Progenitor cell of endocrine pancreas (in vitro differentiated cells): ENCODE data around the gene CAPN3. TPM values are rescaled to one million over a fixed set of nuclear protein-coding genes. Genes with fewer than 3 reads are reported as not detected.

Experiments
- DNase-seq: peaks from one replicate; pipeline ENCODE4 v3.0.0; 2021; ENCODE audit warnings: low spot score; ENCODE audit not compliant: unreplicated experiment
- H3K27ac Mint-ChIP-seq: 2 replicates; pipeline ENCODE4 v1.8.0; 2021; ENCODE audit warnings: mild to moderate bottlenecking, moderate library complexity, mixed read lengths
- H3K27me3 Mint-ChIP-seq: 2 replicates; pipeline ENCODE4 v1.8.0; 2021; ENCODE audit warnings: mixed read lengths
- H3K36me3 Mint-ChIP-seq: 2 replicates; pipeline ENCODE4 v1.8.0; 2022; ENCODE audit warnings: mixed read lengths; ENCODE audit not compliant: insufficient read depth
- H3K4me1 Mint-ChIP-seq: 2 replicates; pipeline ENCODE4 v1.8.0; 2021; ENCODE audit warnings: low read depth, mixed read lengths
- H3K4me3 Mint-ChIP-seq: 2 replicates; pipeline ENCODE4 v1.8.0; 2021; ENCODE audit warnings: low read depth, mild to moderate bottlenecking, moderate library complexity, mixed read lengths
- H3K9me3 Mint-ChIP-seq: 2 replicates; pipeline ENCODE4 v1.8.0; 2021; ENCODE audit warnings: low read depth, mixed read lengths
- total RNA-seq: library from RNA; stranded (reverse); gene quantifications from 2 replicates; pipeline ENCODE4 v1.2.1, GENCODE V29; 2021
- TF ChIP-seq, protein P1 (sequence below): fragments of 200-600 bp; sonication (generic); IDR thresholded peaks from one replicate; pipeline ENCODE4 v1.5.0; 2021; ENCODE audit warnings: antibody characterized with exemption, mild to moderate bottlenecking; ENCODE audit not compliant: unreplicated experiment

Gene CAPN3
- total RNA-seq, 1 donor from 2014 or later, result 3.7 TPM

DNA sequence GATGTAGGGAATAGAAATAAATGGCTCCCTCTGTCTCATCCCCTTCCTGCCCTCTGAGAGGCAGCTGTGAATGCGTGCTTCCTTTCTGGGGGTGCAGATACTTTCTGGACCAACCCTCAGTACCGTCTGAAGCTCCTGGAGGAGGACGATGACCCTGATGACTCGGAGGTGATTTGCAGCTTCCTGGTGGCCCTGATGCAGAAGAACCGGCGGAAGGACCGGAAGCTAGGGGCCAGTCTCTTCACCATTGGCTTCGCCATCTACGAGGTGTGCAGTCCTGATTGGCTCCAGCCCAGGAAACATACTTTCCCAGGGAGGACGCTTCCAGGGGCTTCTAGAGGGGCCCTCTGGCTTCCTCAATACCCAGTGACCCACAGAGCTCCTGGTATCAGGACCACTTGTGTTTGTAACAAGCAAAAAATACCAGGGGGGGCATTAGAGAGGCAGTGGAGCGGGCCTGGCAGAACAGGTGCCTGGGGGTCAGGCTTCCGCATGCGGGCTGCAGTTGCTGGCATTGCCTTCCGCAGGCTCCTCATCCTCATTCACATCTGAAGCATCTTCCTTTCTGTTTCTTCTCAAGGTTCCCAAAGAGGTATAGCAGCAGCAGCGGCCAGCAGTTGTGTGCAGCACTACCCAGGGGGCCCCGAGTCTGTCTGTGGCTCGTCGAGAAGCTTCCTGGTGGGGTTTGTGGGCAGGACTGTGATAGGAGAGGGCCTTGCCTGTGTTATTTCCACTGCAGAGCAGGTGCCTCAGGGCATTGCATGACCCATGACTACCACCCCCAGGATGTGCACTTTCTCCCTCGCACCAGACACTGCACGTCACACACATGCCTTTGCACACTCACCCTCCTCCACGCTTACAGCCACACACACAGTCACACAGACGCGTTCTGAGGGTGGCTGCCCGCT, 42.5 kb downstream of the CAPN3 start:
- no peak overlapping the region for H3K4me3 Mint-ChIP-seq
- H3K9me3 Mint-ChIP-seq, result no peaks in the 10 kb centered on the region
- no peaks in the 10 kb centered on the region for H3K4me1 Mint-ChIP-seq
- DNase-seq, result no peak
- no peaks in the 10 kb centered on the region for H3K27me3 Mint-ChIP-seq
- TF ChIP-seq, protein P1, sequence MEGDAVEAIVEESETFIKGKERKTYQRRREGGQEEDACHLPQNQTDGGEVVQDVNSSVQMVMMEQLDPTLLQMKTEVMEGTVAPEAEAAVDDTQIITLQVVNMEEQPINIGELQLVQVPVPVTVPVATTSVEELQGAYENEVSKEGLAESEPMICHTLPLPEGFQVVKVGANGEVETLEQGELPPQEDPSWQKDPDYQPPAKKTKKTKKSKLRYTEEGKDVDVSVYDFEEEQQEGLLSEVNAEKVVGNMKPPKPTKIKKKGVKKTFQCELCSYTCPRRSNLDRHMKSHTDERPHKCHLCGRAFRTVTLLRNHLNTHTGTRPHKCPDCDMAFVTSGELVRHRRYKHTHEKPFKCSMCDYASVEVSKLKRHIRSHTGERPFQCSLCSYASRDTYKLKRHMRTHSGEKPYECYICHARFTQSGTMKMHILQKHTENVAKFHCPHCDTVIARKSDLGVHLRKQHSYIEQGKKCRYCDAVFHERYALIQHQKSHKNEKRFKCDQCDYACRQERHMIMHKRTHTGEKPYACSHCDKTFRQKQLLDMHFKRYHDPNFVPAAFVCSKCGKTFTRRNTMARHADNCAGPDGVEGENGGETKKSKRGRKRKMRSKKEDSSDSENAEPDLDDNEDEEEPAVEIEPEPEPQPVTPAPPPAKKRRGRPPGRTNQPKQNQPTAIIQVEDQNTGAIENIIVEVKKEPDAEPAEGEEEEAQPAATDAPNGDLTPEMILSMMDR, result no peak
- H3K36me3 Mint-ChIP-seq, result no peaks in the 10 kb centered on the region
- no peak overlapping the region for H3K27ac Mint-ChIP-seq

DNA sequence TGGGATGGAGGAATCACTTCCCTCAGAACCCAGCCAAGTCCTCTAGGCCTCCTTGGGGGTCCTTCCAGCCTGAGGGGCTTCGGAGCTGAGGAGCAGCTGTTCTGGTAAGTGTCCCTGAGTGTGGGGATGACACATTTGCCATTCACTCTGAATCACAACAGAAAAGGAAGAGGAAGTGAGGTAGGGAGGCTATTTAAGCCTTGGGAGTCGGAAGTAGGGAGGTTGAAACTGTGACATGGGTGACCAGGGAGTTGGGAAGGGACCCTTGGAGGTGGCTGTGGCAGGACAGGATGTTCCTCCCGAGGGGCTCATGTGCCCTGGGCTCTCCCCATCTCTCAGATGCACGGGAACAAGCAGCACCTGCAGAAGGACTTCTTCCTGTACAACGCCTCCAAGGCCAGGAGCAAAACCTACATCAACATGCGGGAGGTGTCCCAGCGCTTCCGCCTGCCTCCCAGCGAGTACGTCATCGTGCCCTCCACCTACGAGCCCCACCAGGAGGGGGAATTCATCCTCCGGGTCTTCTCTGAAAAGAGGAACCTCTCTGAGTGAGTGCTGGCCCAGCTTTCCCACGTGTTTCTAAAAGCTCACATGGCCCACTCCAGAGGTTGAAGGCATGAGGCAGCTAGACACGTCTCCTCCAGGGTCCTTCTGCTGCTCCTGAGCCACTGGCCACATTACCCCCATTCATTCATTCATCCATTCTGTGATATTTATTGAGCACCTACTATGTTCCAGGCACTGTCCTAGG, 43.3 kb downstream of the CAPN3 start:
- Mint-ChIP-seq H3K4me3 (no peak overlapping the region), H3K36me3 (no peaks in the 10 kb centered on the region), H3K27me3 (no peaks in the 10 kb centered on the region), H3K9me3 (no peaks in the 10 kb centered on the region), H3K4me1 (no peaks in the 10 kb centered on the region), H3K27ac (no peak overlapping the region)
- TF ChIP-seq, protein P1, result no peak
- DNase-seq, result no peak

DNA sequence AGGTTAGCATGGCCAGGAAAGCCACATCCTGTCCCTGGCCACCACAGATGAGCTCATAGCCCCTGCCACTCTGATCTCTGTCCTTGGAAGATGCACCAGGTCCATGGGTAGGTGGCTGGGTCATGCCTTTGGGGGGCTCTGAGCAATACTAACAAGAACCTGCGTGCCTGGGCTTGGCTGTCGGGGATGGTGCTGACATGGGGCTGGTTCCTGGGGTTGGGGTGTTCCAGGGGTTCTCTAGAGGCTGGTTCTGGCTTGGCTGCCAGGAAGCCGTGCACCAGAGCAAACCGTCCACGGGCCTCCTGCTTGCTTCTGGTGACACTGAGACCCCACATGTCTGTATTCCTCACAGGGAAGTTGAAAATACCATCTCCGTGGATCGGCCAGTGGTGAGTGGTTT, 44.1 kb downstream of the CAPN3 start:
- H3K27me3 Mint-ChIP-seq, result no peaks in the 10 kb centered on the region
- no peak overlapping the region for H3K4me3 Mint-ChIP-seq
- no peaks in the 10 kb centered on the region for H3K9me3 Mint-ChIP-seq
- H3K27ac Mint-ChIP-seq, result no peak overlapping the region
- no peak for DNase-seq
- no peaks in the 10 kb centered on the region for H3K36me3 Mint-ChIP-seq
- H3K4me1 Mint-ChIP-seq, result no peaks in the 10 kb centered on the region
- TF ChIP-seq, protein P1, result no peak

DNA sequence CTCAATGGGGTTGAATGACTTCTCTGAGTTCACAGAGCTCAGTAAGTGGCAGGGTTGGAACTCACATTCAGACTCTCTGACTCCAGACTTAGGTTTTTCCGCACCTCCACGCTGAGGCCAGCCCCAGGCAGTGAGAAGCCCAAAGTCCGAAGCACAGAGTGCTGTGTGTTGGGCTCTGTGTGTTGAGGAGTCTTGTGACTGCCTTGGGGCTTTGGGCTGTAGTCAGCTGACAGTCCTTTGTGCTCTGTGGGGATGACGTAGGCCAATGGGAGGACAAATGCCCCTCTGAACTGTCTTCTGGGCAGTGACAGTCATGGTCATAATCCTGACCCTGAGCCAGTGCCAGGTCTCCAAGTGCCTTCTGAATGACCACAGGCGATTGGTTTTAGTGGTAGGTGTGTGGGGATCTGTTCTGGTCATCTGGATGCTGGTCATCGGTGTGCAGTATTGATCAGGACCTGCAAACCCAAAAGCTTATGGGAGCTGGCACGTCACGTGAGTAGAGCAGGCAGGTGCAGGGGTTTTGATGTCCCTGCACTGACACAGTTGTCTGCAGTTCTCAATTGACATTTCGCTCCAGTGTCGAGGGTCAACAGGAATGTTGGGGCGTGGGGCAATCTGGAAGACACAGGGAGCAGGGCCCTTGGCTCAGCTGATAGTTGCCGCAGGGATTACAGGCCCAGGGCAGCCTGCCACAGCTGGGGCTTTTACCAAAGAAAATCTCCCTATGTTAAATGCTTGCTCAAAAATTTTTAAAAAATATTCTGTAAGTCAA, 45.3 kb downstream of the CAPN3 start:
- TF ChIP-seq, protein P1, result no peak
- Mint-ChIP-seq H3K36me3 (no peaks in the 10 kb centered on the region), H3K27ac (no peak overlapping the region), H3K4me3 (no peak overlapping the region), H3K4me1 (no peaks in the 10 kb centered on the region), H3K9me3 (no peaks in the 10 kb centered on the region), H3K27me3 (no peaks in the 10 kb centered on the region)
- DNase-seq, result no peak
